Liver (tissue), 9 donors: ENCODE results near the gene GULP1. TPM values are rescaled to one million over a fixed set of nuclear protein-coding genes. Genes with fewer than 3 reads are reported as not detected.
"Not testable (repeated sequence)": the region's sequence is repeated elsewhere in the genome, so short reads cannot be mapped to it uniquely, and the experiment has no call there.

Experiments used
- DNase-seq: peaks from one replicate; pipeline ENCODE4 v3.0.0-alpha.2; 2017; ENCODE audit warnings: low spot score
- H3K27ac ChIP-seq, 2 donors: one replicate each; pipeline ENCODE4 v1.7.0; 2013; ENCODE audit warnings: inconsistent platforms in 2 of 2, low read length in 2 of 2, control low read depth in 1 of 2, low read depth in 1 of 2, mild to moderate bottlenecking in 1 of 2
- H3K27me3 ChIP-seq, 4 donors: one replicate each; pipeline versions ENCODE4 v1.6.1 to v1.7.0; 2013; ENCODE audit warnings: low read length in 3 of 4, inconsistent platforms in 1 of 4, mild to moderate bottlenecking in 1 of 4, moderate library complexity in 1 of 4; ENCODE audit not compliant: control insufficient read depth in 4 of 4, insufficient read depth in 4 of 4
- H3K36me3 ChIP-seq, 4 donors: one replicate each; pipeline versions ENCODE4 v1.6.1 to v1.7.0; 2013; ENCODE audit warnings: low read length in 3 of 4, mild to moderate bottlenecking in 3 of 4, low read depth in 1 of 4, moderate library complexity in 1 of 4; ENCODE audit not compliant: control insufficient read depth in 4 of 4, insufficient read depth in 3 of 4
- H3K4me1 ChIP-seq, 4 donors: one replicate each; pipeline versions ENCODE4 v1.6.1 to v1.7.0; 2013; ENCODE audit warnings: low read length in 3 of 4, mild to moderate bottlenecking in 3 of 4, moderate library complexity in 1 of 4; ENCODE audit not compliant: control insufficient read depth in 4 of 4, insufficient read depth in 4 of 4
- H3K4me3 ChIP-seq, 3 donors: one replicate each; pipeline versions ENCODE4 v1.6.1 to v1.7.0; 2013; ENCODE audit warnings: low read length in 3 of 3, control low read depth in 1 of 3, low read depth in 1 of 3, mild to moderate bottlenecking in 1 of 3
- H3K9ac ChIP-seq, 2 donors: one replicate each; pipeline ENCODE4 v1.7.0; 2013; ENCODE audit warnings: low read length in 2 of 2, mild to moderate bottlenecking in 2 of 2, moderate library complexity in 2 of 2, control low read depth in 1 of 2, low read depth in 1 of 2
- H3K9me3 ChIP-seq, 4 donors: one replicate each; pipeline versions ENCODE4 v1.6.1 to v1.7.0; 2013; ENCODE audit warnings: low read length in 3 of 4; ENCODE audit not compliant: control insufficient read depth in 4 of 4
- EGR1 ChIP-seq, 2 donors: IDR thresholded peaks; 2 replicates each; pipeline ENCODE4 v1.6.1; 2016 to 2018; ENCODE audit warnings: antibody characterized with exemption in 2 of 2, low read depth in 2 of 2
- FOXA1 ChIP-seq: IDR thresholded peaks from 2 replicates; pipeline ENCODE4 v1.6.1; 2016; ENCODE audit warnings: antibody characterized with exemption
- FOXA2 ChIP-seq: IDR thresholded peaks from 2 replicates; pipeline ENCODE4 v1.6.1; 2016; ENCODE audit warnings: antibody characterized with exemption
- HNF4A ChIP-seq, 2 donors: conservative IDR thresholded peaks; 2 replicates each; pipeline ENCODE4 v1.6.1; 2016; ENCODE audit warnings: antibody characterized with exemption in 2 of 2, mild to moderate bottlenecking in 2 of 2
- HNF4G ChIP-seq: IDR thresholded peaks from 2 replicates; pipeline ENCODE4 v1.6.1; 2016; ENCODE audit warnings: antibody characterized with exemption
- JUND ChIP-seq, 2 donors: IDR thresholded peaks; 2 replicates each; pipeline ENCODE4 v1.6.1; 2016; ENCODE audit warnings: antibody characterized with exemption in 2 of 2
- RAD21 ChIP-seq, 2 donors: IDR thresholded peaks; 2 replicates each; pipeline ENCODE4 v1.6.1; 2016; ENCODE audit warnings: antibody characterized with exemption in 2 of 2, mild to moderate bottlenecking in 2 of 2
- REST ChIP-seq: IDR thresholded peaks from 2 replicates; pipeline ENCODE4 v1.6.1; 2016; ENCODE audit warnings: antibody characterized with exemption, mild to moderate bottlenecking
- RXRA ChIP-seq, 2 donors: IDR thresholded peaks; 2 replicates each; pipeline ENCODE4 v1.6.1; 2017 to 2018; ENCODE audit warnings: antibody characterized with exemption in 2 of 2, mild to moderate bottlenecking in 1 of 2
- TAF1 ChIP-seq: conservative IDR thresholded peaks from 2 replicates; pipeline ENCODE4 v1.6.1; 2016; ENCODE audit warnings: antibody characterized with exemption, mild to moderate bottlenecking
- YY1 ChIP-seq: IDR thresholded peaks from 2 replicates; pipeline ENCODE4 v1.6.1; 2016; ENCODE audit warnings: antibody characterized with exemption, mild to moderate bottlenecking
- WGBS: extraction: QIAGEN DNeasy Blood & Tissue Kit; methylation state at CpG from one replicate; pipeline ENCODE4 v1.1.7; 2013; 5-methylcytosine and 5-hydroxymethylcytosine counted together
- polyA plus RNA-seq, 2 donors: library from polyadenylated mRNA; stranded (reverse) in 1 of 2; unstranded in 1 of 2; fragments of 200-250 nt in 1 of 2; fragments of >200 nt in 1 of 2; fragmentation: Nextera tagmentation in 1 of 2; extraction: Ambion mirVana in 1 of 2; gene quantifications; one replicate each; pipeline versions ENCODE4 v1.2.1 to v1.2.3, GENCODE V29; 2013 to 2015
- total RNA-seq, 2 donors: library from RNA; depleted of rRNA; stranded (reverse); fragments of >200 nt; gene quantifications; one replicate each; pipeline ENCODE4 v1.2.3, GENCODE V29; 2014
- TF ChIP-seq, protein P1 (sequence below): IDR thresholded peaks from 2 replicates; pipeline ENCODE4 v1.6.1; 2016; ENCODE audit warnings: antibody characterized with exemption
- TF ChIP-seq, protein P2 (sequence below): IDR thresholded peaks from 2 replicates; pipeline ENCODE4 v1.6.1; 2016; ENCODE audit warnings: antibody characterized with exemption
- TF ChIP-seq, protein P3 (sequence below): fragments of 150-350 bp; IDR thresholded peaks from 2 replicates; pipeline ENCODE4 v1.5.1; 2017; ENCODE audit warnings: improper control_type of control experiment, low read depth, low read length; ENCODE audit not compliant: missing input control
- donor health status: healthy.
- donor health status: healthy.
- donor health status: healthy.
- donor health status: healthy.
- donor health status: healthy.

GULP1 gene
- total and polyA plus RNA-seq, 4 donors, result 0.53 to 6.9 (median 0.89) TPM

DNA sequence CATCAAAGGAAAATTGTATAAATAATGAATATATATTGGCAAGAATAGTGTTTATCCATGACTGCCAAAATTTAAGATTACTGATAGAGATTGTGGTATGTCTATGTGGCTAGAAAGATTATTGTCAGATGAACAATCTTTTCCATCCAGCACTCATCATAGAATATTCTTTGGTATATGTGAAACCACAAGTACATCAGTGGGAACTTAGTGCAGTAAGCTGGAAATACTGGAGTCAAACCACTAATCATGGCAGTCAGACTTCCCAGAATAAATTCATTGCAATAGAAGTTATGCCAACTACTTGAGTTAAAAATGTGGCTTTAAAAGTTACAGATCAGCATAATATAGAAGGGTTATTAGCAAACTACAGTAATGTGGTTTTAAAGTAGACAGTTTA lies 310.3 kb downstream of the GULP1 start:
- no peaks in the 10 kb centered on the region for H3K4me1 ChIP-seq

DNA sequence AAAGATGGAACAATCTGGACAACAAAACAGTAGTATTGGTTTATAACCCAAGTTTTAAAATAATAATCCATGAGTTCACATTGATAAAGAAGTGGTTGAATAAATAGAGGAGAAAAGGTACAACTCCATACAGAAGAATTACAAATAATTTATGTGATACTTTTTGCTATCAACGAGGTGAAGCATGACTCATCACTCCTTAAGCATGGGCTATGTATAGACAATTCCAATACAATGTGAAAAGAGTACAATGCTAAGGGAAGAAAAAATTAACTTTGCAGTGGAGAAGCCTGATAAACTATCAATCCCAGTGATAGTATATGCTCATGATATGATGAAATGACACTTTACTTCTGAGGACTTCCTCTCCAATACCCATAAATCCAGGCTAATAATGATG lies 312.9 kb downstream of the GULP1 start:
- Histone ChIP-seq H3K36me3 (no peaks in the 10 kb centered on the region), H3K27me3 (no peaks in the 10 kb centered on the region), H3K9me3 (peaks cover 0 to 2% (median 0%) of the 10 kb centered on the region in 4 donors), H3K9ac (no peak overlapping the region), H3K4me3 (no peak overlapping the region), H3K4me1 (no peaks in the 10 kb centered on the region), H3K27ac (no peak overlapping the region)
- no peak for TF ChIP-seq FOXA1
- TF ChIP-seq TAF1, result no peak
- no peak for TF ChIP-seq RXRA (IDR thresholded peaks at IDR 0.05)
- TF ChIP-seq YY1, result no peak
- TF ChIP-seq HNF4A (conservative IDR thresholded peaks at IDR 0.05), result no peak
- TF ChIP-seq RAD21 (IDR thresholded peaks at IDR 0.05), result no peak
- no peak for TF ChIP-seq HNF4G
- WGBS, result 59% methylated on average over 1 of the region's 1 CpG
- no peak for DNase-seq

More for the DNA sequence above, 310.3 kb downstream of the GULP1 start:
- Histone ChIP-seq H3K27ac (no peak overlapping the region), H3K36me3 (no peaks in the 10 kb centered on the region), H3K9me3 (peaks cover 0 to 2% (median 0%) of the 10 kb centered on the region in 4 donors), H3K9ac (no peak overlapping the region), H3K27me3 (no peaks in the 10 kb centered on the region), H3K4me3 (no peak overlapping the region)
- TF ChIP-seq JUND (IDR thresholded peaks at IDR 0.05) (no peak), RAD21 (IDR thresholded peaks at IDR 0.05) (no peak), FOXA1 (no peak), RXRA (IDR thresholded peaks at IDR 0.05) (no peak), FOXA2 (no peak), REST (no peak), EGR1 (IDR thresholded peaks at IDR 0.05; ENCODE audit: low read depth in 2 of 2) (no peak), HNF4A (conservative IDR thresholded peaks at IDR 0.05) (no peak), YY1 (no peak)
- TF ChIP-seq, protein P1, sequence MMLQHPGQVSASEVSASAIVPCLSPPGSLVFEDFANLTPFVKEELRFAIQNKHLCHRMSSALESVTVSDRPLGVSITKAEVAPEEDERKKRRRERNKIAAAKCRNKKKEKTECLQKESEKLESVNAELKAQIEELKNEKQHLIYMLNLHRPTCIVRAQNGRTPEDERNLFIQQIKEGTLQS, result no peak
- TF ChIP-seq, protein P2, sequence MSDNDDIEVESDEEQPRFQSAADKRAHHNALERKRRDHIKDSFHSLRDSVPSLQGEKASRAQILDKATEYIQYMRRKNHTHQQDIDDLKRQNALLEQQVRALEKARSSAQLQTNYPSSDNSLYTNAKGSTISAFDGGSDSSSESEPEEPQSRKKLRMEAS, result no peak
- TF ChIP-seq, protein P3, sequence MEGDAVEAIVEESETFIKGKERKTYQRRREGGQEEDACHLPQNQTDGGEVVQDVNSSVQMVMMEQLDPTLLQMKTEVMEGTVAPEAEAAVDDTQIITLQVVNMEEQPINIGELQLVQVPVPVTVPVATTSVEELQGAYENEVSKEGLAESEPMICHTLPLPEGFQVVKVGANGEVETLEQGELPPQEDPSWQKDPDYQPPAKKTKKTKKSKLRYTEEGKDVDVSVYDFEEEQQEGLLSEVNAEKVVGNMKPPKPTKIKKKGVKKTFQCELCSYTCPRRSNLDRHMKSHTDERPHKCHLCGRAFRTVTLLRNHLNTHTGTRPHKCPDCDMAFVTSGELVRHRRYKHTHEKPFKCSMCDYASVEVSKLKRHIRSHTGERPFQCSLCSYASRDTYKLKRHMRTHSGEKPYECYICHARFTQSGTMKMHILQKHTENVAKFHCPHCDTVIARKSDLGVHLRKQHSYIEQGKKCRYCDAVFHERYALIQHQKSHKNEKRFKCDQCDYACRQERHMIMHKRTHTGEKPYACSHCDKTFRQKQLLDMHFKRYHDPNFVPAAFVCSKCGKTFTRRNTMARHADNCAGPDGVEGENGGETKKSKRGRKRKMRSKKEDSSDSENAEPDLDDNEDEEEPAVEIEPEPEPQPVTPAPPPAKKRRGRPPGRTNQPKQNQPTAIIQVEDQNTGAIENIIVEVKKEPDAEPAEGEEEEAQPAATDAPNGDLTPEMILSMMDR, result no peak
- DNase-seq, result no peak

DNA sequence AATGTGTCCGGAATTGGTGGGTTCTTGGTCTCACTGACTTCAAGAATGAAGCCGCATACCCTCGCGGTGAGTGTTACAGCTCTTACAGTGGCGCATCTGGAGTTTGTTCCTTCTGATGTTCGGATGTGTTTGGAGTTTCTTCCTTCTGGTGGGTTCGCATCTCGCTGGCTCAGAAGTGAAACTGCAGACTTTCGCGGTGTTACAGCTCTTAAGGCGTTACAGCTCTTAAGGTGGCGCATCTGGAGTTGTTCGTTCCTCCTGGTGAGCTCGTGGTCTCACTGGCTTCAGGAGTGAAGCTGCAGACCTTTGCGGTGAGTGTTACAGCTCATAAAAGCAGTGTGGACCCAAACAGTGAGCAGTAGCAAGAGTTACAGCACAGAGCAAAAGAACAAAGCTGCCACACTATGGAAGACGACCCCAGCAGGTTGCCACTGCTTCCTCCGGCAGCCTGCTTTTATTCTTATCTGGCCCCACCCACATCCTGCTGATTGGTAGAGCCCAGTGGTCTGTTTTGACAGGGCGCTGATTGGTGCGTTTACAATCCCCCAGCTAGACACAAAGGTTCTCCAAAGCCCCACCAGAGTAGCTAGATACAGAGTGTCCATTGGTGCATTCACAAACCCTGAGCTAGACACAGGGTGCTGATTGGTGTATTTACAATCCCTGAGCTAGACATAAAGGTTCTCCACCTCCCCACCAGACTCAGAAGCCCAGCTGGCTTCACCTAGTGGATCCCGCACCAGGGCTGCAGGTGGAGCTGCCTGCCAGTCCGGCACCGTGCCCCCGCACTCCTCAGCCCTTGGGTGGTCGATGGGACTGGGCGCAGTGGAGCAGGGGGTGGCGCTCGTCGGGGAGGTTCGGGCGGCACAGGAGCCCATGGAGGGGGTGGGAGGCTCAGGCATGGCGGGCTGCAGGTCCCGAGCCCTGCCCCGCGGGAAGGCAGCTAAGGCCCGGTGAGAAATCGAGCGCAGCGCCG lies 314.2 kb downstream of the GULP1 start:
- H3K4me1 ChIP-seq, DNase-seq, H3K9me3 ChIP-seq, H3K27me3 ChIP-seq, H3K4me3 ChIP-seq, H3K27ac ChIP-seq, H3K9ac ChIP-seq, H3K36me3 ChIP-seq: not testable (repeated sequence)
- 94% methylated on average over 35 of the region's 39 CpGs for WGBS

GRCh38 chr2:188606596-188606995 lies 314.9 kb downstream of the GULP1 start:
- H3K9me3 ChIP-seq, result not testable (repeated sequence)
- whole genome bisulfite sequencing, result 97% methylated on average over 30 of the region's 30 CpGs

More at GRCh38 chr2:188606596-188606995, 314.9 kb downstream of the GULP1 start:
- H3K36me3 ChIP-seq, H3K27ac ChIP-seq, H3K9ac ChIP-seq, DNase-seq, H3K4me1 ChIP-seq, H3K4me3 ChIP-seq, H3K27me3 ChIP-seq: not testable (repeated sequence)
